ENCODE measurements around the gene NYAP1.
"Not testable (repeated sequence)": the region's sequence is repeated elsewhere in the genome, so short reads cannot be mapped to it uniquely, and the experiment has no call there.

The NYAP1 gene

DNA sequence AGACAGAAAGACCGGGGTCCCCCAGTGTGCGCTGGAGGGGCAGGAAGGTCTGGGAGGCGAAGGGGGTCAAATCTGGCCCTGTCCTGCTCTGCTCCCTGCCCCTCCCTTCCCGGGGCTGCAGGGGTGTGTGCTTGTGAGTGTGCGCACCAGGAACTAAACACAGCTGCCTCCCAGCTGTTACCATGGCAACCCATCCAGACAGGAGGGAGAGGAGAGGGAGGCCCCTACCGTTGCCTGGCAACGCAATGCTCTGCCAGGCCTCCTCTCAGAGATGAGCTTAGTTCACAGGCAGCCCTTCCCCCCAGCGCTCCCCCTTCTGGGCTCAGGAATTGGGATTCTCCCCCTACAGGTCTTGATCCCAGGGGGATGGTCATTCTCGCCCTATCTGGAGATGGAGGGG lies 6.1 kb downstream of the NYAP1 start:
- TF ChIP-seq TAF1 (IDR thresholded peaks at IDR 0.05; ENCODE audit: low read depth, low read length) (no peak), PAX5 (IDR thresholded peaks at IDR 0.05; ENCODE audit: insufficient read depth, low read length, severe bottlenecking) (no peak), POLR2A (IDR thresholded peaks at IDR 0.05; ENCODE audit: low read depth, low read length) (no peak), SPI1 (IDR thresholded peaks at IDR 0.05; ENCODE audit: low read depth, low read length) (no peak), POU2F2 (IDR thresholded peaks at IDR 0.05; ENCODE audit: low read depth, low read length) (no peak), POLR2AphosphoS5 (IDR thresholded peaks at IDR 0.05; ENCODE audit: low read depth, low read length) (no peak)
- peak; percentile 94 for DNase-seq (ENCODE audit: insufficient read length, low spot score)
- FAIRE-seq = peak; percentile 88

GRCh38 chr7:100490483-100491191 lies 6.9 kb downstream of the NYAP1 start:
- no peak for DNase-seq (ENCODE audit: insufficient read length, low spot score)
- no peak for FAIRE-seq
- TF ChIP-seq POU2F2 (IDR thresholded peaks at IDR 0.05; ENCODE audit: low read depth, low read length) = no peak
- TF ChIP-seq SPI1 (IDR thresholded peaks at IDR 0.05; ENCODE audit: low read depth, low read length) = no peak
- TF ChIP-seq TAF1 (IDR thresholded peaks at IDR 0.05; ENCODE audit: low read depth, low read length) = no peak
- no peak for TF ChIP-seq PAX5 (IDR thresholded peaks at IDR 0.05; ENCODE audit: insufficient read depth, low read length, severe bottlenecking)
- TF ChIP-seq POLR2A (IDR thresholded peaks at IDR 0.05; ENCODE audit: low read depth, low read length) = no peak
- no peak for TF ChIP-seq POLR2AphosphoS5 (IDR thresholded peaks at IDR 0.05; ENCODE audit: low read depth, low read length)

DNA sequence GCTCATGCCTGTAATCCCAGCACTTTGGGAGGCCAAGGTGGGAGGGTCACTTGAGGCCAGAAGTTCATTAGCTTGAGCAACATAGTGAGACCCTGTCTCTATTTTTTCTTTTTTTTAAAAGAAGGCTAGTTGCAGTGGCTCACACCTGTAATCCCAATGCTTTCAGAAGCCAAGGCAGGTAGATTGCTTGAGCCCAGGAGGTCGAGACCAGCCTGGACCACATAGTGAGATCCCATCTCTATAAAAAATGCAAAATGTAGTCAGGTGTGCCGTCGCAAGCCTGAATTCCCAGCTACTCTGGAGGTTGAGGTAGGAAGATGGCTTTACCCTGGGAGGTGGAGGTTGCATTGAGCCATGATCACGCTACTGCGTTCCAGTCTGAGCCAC lies 7.5 kb downstream of the NYAP1 start:
- DNase-seq (ENCODE audit: insufficient read length, low spot score) (no peak), FAIRE-seq (no peak)
- TF ChIP-seq POU2F2 (IDR thresholded peaks at IDR 0.05; ENCODE audit: low read depth, low read length) = no peak
- TF ChIP-seq SPI1 (IDR thresholded peaks at IDR 0.05; ENCODE audit: low read depth, low read length) = no peak
- no peak for TF ChIP-seq TAF1 (IDR thresholded peaks at IDR 0.05; ENCODE audit: low read depth, low read length)
- no peak for TF ChIP-seq POLR2AphosphoS5 (IDR thresholded peaks at IDR 0.05; ENCODE audit: low read depth, low read length)
- TF ChIP-seq PAX5 (IDR thresholded peaks at IDR 0.05; ENCODE audit: insufficient read depth, low read length, severe bottlenecking) = no peak
- TF ChIP-seq POLR2A (IDR thresholded peaks at IDR 0.05; ENCODE audit: low read depth, low read length) = no peak

DNA sequence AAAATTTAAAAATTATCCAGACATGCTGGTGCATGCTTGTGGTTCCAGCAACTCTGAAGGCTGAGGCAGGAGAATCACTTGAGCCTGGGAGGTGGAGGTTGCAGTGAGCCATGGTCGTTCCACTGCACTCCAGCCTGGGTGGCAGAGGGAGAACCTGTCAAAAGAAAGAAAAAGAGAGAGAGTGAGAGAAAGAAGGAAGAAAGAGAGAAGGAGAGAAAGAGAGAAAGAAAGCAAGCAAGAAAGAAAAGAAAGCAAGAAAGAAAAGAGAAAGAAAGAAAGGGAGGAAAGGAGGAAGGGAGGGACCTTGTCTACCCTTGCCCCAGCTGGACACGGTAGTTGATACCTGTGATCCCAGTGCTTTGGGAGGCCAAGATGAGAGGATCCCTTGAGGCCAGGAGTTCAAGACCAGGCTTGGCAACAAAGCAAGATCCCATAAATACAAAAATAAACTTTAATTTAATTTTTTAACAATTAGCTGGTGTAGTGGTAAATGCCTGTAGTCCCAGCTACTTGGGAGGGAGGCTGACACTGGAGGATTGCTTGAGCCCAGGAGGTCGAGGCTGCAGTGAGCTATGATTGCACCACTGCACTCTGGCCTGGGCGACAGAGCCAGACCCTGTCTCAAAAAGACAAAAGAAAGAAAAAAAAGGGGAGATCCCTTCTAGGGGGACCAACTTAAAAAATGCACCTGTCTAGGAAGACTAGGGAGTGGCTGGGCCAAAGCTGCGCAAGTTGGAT lies 9.2 kb downstream of the NYAP1 start:
- no peak for DNase-seq (ENCODE audit: insufficient read length, low spot score)
- no peak for TF ChIP-seq POU2F2 (IDR thresholded peaks at IDR 0.05; ENCODE audit: low read depth, low read length)
- TF ChIP-seq SPI1 (IDR thresholded peaks at IDR 0.05; ENCODE audit: low read depth, low read length) = no peak
- TF ChIP-seq TAF1 (IDR thresholded peaks at IDR 0.05; ENCODE audit: low read depth, low read length) = no peak
- no peak for TF ChIP-seq POLR2A (IDR thresholded peaks at IDR 0.05; ENCODE audit: low read depth, low read length)
- no peak for TF ChIP-seq PAX5 (IDR thresholded peaks at IDR 0.05; ENCODE audit: insufficient read depth, low read length, severe bottlenecking)
- TF ChIP-seq POLR2AphosphoS5 (IDR thresholded peaks at IDR 0.05; ENCODE audit: low read depth, low read length) = no peak
- FAIRE-seq = no peak

GRCh38 chr7:100493476-100494264 lies 9.9 kb downstream of the NYAP1 start:
- DNase-seq (ENCODE audit: insufficient read length, low spot score) (peak; percentile 69), FAIRE-seq (peak; percentile 51)
- TF ChIP-seq POLR2AphosphoS5 (IDR thresholded peaks at IDR 0.05; ENCODE audit: low read depth, low read length) (no peak), POU2F2 (IDR thresholded peaks at IDR 0.05; ENCODE audit: low read depth, low read length) (no peak), PAX5 (IDR thresholded peaks at IDR 0.05; ENCODE audit: insufficient read depth, low read length, severe bottlenecking) (no peak), TAF1 (IDR thresholded peaks at IDR 0.05; ENCODE audit: low read depth, low read length) (no peak), POLR2A (IDR thresholded peaks at IDR 0.05; ENCODE audit: low read depth, low read length) (no peak), SPI1 (IDR thresholded peaks at IDR 0.05; ENCODE audit: low read depth, low read length) (no peak)

DNA sequence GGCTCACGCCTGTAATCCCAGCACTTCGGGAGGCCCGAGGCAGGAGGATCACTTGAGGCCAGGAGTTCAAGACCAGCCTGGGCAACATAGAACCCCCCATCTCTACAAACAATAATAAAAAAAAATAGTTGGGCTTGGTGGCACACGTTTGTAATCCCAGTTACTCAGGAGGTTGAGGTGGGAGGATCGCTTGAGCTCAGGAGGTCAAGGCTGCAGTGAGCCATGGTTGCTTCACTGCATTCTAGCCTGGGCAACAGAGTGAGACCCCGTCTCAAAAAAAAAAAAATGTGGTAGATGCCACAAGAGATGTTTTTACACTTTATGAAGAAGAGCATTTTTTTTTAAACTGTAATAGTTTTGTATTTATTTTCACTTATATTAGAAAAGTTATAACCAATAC lies 12.8 kb downstream of the NYAP1 start:
- TF ChIP-seq PAX5 (IDR thresholded peaks at IDR 0.05; ENCODE audit: insufficient read depth, low read length, severe bottlenecking) = no peak
- TF ChIP-seq POU2F2 (IDR thresholded peaks at IDR 0.05; ENCODE audit: low read depth, low read length) = no peak
- no peak for TF ChIP-seq TAF1 (IDR thresholded peaks at IDR 0.05; ENCODE audit: low read depth, low read length)
- no peak for TF ChIP-seq POLR2AphosphoS5 (IDR thresholded peaks at IDR 0.05; ENCODE audit: low read depth, low read length)
- TF ChIP-seq POLR2A (IDR thresholded peaks at IDR 0.05; ENCODE audit: low read depth, low read length) = no peak
- TF ChIP-seq SPI1 (IDR thresholded peaks at IDR 0.05; ENCODE audit: low read depth, low read length) = no peak
- DNase-seq (ENCODE audit: insufficient read length, low spot score) (no peak), FAIRE-seq (no peak)

DNA sequence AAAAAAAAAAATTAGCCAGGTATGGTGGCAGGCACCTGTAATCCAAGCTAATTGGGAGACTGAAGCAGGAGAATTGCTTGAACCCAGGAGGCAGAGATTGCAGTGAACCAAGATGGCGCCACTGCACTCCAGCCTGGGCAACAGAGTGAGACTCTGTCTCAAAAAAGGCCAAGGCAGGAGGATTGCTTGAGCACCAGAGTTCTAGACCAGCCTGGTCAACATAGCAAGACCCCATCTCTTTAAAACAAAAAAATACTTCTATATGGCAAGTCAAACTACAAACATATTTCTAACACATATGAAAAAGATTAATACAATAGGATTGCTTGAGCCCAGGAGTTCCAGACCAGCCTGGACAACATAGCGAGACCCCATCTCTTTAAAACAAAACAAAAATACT lies 17.0 kb downstream of the NYAP1 start:
- DNase-seq (ENCODE audit: insufficient read length, low spot score); FAIRE-seq: not testable (repeated sequence)

- FAIRE-seq; DNase-seq (ENCODE audit: insufficient read length, low spot score): not testable (repeated sequence)
Observed at GRCh38 chr7:100504031-100504430, 20.3 kb downstream of the NYAP1 start.

- FAIRE-seq = no peak
- DNase-seq (ENCODE audit: insufficient read length, low spot score) = no peak
- TF ChIP-seq PAX5 (IDR thresholded peaks at IDR 0.05; ENCODE audit: insufficient read depth, low read length, severe bottlenecking) = no peak
- no peak for TF ChIP-seq POLR2A (IDR thresholded peaks at IDR 0.05; ENCODE audit: low read depth, low read length)
- TF ChIP-seq POLR2AphosphoS5 (IDR thresholded peaks at IDR 0.05; ENCODE audit: low read depth, low read length) = no peak
- TF ChIP-seq POU2F2 (IDR thresholded peaks at IDR 0.05; ENCODE audit: low read depth, low read length) = no peak
- no peak for TF ChIP-seq TAF1 (IDR thresholded peaks at IDR 0.05; ENCODE audit: low read depth, low read length)
- no peak for TF ChIP-seq SPI1 (IDR thresholded peaks at IDR 0.05; ENCODE audit: low read depth, low read length)
Observed at GRCh38 chr7:100504887-100505611, 21.3 kb downstream of the NYAP1 start.
